Mononuclear cell (primary cell): ENCODE measurements around the gene WNT3. TPM values are rescaled to one million over a fixed set of nuclear protein-coding genes. Genes with fewer than 3 reads are reported as not detected.
"Not testable (repeated sequence)": the region's sequence is repeated elsewhere in the genome, so short reads cannot be mapped to it uniquely, and the experiment has no call there.

Experiments
- H3K27me3 ChIP-seq: 2 replicates; pipeline ENCODE4 v1.6.0; 2011; ENCODE audit warnings: low read length, control low read depth; ENCODE audit not compliant: insufficient read depth
- H3K4me1 ChIP-seq: 2 replicates; pipeline ENCODE4 v1.5.1; 2011; ENCODE audit warnings: mild to moderate bottlenecking, low read length, control low read depth; ENCODE audit not compliant: insufficient read depth
- H3K4me3 ChIP-seq: 2 replicates; pipeline ENCODE4 v1.5.1; 2011; ENCODE audit warnings: mild to moderate bottlenecking, low read length, moderate library complexity
- H3K9me3 ChIP-seq: 2 replicates; pipeline ENCODE4 v1.5.1; 2011; ENCODE audit warnings: low read depth, mild to moderate bottlenecking, control low read depth, low read length
- total RNA-seq: library from RNA; depleted of rRNA; stranded (reverse); fragments of >200 nt; gene quantifications from one replicate; pipeline ENCODE4 v1.2.3, GENCODE V29; 2012

WNT3 gene
- total RNA-seq, 1 donor: 0.10 TPM

- no peak overlapping the region for H3K4me3 ChIP-seq
- H3K9me3 ChIP-seq: peaks cover 11% of the 10 kb centered on the region
- H3K4me1 ChIP-seq: peaks cover 11% of the 10 kb centered on the region
- H3K27me3 ChIP-seq: peaks cover 42% of the 10 kb centered on the region
These were observed 29.0 kb upstream of the WNT3 start for GRCh38 chr17:46847204-46848191.

DNA sequence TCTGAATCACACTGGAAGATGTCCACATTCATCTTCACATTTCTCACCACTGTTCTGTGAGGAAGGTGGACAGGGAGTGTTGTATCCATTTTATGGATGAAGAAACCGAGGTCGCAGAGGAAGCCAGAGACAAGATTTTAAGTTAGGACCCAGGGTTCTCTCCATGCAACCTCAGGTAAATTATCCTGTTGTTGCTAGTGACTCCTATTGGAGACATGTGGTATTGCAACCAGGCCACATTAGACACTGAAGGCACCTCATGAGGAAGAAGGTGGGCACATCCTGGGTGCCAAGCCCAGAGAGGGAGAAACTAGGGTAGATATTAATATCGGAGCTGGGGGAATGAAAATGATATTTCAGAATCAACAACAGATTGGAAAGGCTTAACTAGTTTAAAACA is 24.3 kb upstream of the WNT3 start:
- H3K27me3 ChIP-seq: peaks cover 23% of the 10 kb centered on the region
- no peaks in the 10 kb centered on the region for H3K4me1 ChIP-seq
- no peak overlapping the region for H3K4me3 ChIP-seq
- peaks cover 11% of the 10 kb centered on the region for H3K9me3 ChIP-seq

GRCh38 chr17:46841561-46842379 is 23.3 kb upstream of the WNT3 start:
- Histone ChIP-seq H3K4me3 (no peak overlapping the region), H3K27me3 (peaks cover 23% of the 10 kb centered on the region), H3K9me3 (peaks cover 11% of the 10 kb centered on the region), H3K4me1 (no peaks in the 10 kb centered on the region)

DNA sequence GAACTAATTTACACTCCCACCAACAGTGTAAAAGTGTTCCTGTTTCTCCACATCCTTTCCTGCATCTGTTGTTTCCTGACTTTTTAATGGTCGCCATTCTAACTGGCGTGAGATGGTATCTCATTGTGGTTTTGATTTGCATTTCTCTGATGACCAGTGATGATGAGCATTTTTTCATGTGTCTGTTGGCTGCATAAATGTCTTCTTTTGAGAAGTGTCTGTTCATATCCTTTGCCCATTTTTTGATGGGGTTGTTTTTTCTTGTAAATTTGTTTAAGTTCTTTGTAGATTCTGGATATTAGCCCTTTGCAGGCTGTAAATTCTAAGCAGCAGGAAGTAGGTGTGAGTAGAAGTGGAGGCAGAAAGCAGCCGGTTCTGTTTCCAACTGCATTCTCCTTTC is 22.1 kb upstream of the WNT3 start:
- H3K27me3 ChIP-seq: peaks cover 21% of the 10 kb centered on the region

GRCh38 chr17:46839211-46839610 is 20.7 kb upstream of the WNT3 start:
- Histone ChIP-seq H3K9me3 (peaks cover 11% of the 10 kb centered on the region), H3K27me3 (peaks cover 21% of the 10 kb centered on the region), H3K4me3 (no peak overlapping the region), H3K4me1 (no peaks in the 10 kb centered on the region)

More for the DNA sequence above, 22.1 kb upstream of the WNT3 start:
- not testable (repeated sequence) for H3K4me3 ChIP-seq, H3K4me1 ChIP-seq
- H3K9me3 ChIP-seq: peaks cover 11% of the 10 kb centered on the region

DNA sequence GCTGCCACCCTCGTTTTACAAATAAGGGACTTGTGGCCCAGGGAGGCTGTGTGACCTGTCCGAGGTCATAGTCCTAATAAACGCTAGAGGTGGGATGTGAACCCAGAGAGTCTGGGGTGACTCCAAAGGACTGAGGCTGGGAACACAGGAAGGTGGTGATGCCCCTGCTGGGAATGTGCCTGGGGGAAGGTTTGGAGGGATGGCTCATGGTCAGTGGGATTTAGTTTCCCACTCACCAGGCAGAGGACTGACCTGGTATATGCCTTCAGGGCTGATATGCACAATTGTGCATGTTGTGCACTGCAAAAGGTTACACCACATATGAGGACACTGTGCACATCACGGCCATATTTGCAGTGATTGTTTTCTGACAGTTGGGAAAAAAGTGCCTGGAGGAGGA is 19.0 kb upstream of the WNT3 start:
- Histone ChIP-seq H3K4me3 (no peak overlapping the region), H3K4me1 (no peaks in the 10 kb centered on the region), H3K27me3 (peaks cover 10% of the 10 kb centered on the region), H3K9me3 (no peaks in the 10 kb centered on the region)

DNA sequence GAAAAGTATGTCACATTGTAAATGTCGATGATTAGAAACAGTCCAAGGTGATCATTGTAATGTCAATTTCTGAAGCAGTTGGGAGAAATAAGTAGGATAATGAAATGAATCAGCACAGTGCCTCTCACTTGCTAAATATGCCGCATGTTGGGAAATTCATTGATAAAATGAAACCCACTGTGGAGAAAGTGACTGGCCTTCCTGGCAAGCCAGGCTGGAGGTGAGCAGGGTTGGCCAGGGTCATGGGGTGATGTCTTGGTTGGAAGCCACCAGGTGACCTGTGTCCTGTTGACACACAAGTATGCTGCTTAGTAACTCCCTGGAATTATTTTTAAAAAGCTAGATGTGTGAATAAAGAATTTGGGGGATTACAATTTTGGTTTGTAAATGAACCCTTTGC is 18.0 kb upstream of the WNT3 start:
- no peaks in the 10 kb centered on the region for H3K9me3 ChIP-seq
- no peaks in the 10 kb centered on the region for H3K4me1 ChIP-seq
- H3K4me3 ChIP-seq: no peak overlapping the region
- H3K27me3 ChIP-seq: peaks cover 8% of the 10 kb centered on the region

GRCh38 chr17:46834846-46835245 is 16.4 kb upstream of the WNT3 start:
- Histone ChIP-seq H3K4me1 (no peaks in the 10 kb centered on the region), H3K4me3 (no peak overlapping the region), H3K9me3 (no peaks in the 10 kb centered on the region), H3K27me3 (no peaks in the 10 kb centered on the region)

DNA sequence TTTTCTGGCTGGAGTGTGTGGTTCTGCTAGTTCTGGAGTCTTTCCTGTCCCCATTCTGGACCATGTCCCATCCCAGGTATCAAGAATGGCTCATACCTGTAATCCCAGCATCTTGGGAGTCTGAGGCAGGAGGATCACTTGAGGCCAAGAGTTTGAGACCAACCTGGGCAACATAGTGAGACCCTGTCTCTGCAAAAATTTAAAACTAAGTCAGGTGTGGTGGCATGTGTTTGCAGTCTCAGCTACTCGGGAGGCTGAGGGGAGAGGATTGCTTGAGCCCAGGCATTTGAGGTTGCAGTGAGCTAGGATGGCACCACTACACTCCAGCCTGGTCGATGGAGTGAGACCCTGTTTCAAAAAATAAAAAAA is 15.3 kb upstream of the WNT3 start:
- no peaks in the 10 kb centered on the region for H3K9me3 ChIP-seq
- no peaks in the 10 kb centered on the region for H3K4me1 ChIP-seq
- no peaks in the 10 kb centered on the region for H3K27me3 ChIP-seq
- H3K4me3 ChIP-seq: no peak overlapping the region

DNA sequence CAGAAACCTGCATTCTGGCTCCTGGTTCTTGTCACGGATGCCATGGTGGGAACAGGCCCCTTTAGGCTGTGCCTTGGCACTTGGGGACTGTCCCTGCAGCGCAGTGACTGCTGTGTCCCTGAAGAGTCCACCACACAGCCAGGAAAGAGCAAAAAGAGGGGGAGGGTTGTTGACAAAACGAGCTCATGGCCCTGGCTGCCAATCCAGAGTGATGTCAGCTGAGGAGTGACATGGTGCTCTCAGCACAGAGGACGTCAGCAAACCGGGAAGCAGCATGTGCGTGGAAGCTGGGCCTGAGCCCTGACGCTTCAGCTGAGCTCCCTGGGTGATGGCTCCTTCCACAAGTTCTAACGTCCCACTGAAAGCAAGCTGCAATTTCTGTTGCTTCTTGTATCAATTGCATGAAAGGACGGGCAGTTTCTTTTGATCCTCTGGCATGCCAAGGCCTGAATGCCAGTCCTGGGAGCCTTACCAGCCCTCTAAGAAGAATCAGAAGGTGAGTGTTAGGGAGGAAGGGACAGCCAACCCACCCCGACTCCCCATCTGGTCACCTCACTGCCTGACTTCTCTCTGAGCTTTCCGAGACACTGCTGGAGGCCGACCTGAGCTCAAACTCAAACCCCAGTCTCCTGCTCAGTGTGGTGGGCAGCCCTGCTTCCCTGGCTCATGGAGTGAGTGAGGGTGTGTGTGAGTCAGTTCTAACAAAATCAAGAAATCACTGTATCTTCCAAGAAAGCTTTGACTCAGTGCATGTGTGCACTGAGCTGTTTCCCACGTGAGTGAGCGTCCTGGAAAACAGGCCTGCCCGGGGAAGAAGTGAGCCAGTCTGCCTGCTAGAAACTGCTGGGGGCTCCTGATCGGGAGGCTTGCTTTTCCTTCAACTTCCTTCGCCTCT is 14.7 kb upstream of the WNT3 start:
- Histone ChIP-seq H3K4me1 (no peaks in the 10 kb centered on the region), H3K9me3 (no peaks in the 10 kb centered on the region), H3K27me3 (no peaks in the 10 kb centered on the region), H3K4me3 (no peak overlapping the region)

DNA sequence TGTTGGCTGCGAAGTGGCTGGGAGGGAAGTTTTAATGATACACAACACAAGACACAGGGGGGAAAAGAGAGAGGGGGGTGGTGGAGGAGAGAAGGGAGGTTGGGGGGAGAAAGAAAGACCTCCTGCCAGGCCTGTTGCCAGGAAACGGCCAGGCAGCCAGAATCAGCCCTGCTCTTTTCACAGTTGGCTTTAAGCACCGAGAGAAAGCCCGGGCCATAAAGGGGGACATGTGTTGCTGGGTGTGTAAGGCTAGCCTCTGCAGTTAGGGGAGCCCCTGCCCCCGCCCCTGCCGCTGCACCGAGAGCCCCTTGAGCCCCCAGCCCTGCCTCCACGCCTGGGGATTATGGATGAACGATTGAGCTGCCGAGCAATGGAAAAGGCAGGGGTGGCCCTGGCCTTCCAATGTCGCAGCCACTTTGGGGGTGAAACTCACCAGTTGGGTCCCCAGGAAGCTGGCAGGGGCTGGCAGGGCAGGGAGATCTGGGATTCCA is 13.9 kb upstream of the WNT3 start:
- no peak overlapping the region for H3K4me3 ChIP-seq
- H3K4me1 ChIP-seq: no peaks in the 10 kb centered on the region
- H3K27me3 ChIP-seq: no peaks in the 10 kb centered on the region
- no peaks in the 10 kb centered on the region for H3K9me3 ChIP-seq

- Histone ChIP-seq H3K4me3 (no peak overlapping the region), H3K9me3 (no peaks in the 10 kb centered on the region), H3K27me3 (no peaks in the 10 kb centered on the region), H3K4me1 (no peaks in the 10 kb centered on the region)
These were observed 13.3 kb upstream of the WNT3 start for GRCh38 chr17:46831573-46832330.

GRCh38 chr17:46827274-46827673 is 8.8 kb upstream of the WNT3 start:
- H3K4me3 ChIP-seq: no peak overlapping the region
- peaks cover 4% of the 10 kb centered on the region for H3K27me3 ChIP-seq
- H3K4me1 ChIP-seq: no peaks in the 10 kb centered on the region
- H3K9me3 ChIP-seq: no peaks in the 10 kb centered on the region

- H3K9me3 ChIP-seq: no peaks in the 10 kb centered on the region
- H3K27me3 ChIP-seq: peaks cover 16% of the 10 kb centered on the region
- no peaks in the 10 kb centered on the region for H3K4me1 ChIP-seq
- H3K4me3 ChIP-seq: no peak overlapping the region
These were observed 7.6 kb upstream of the WNT3 start for GRCh38 chr17:46826116-46826515.
